ENCODE data around the gene TRAF7. TPM values are rescaled to one million over a fixed set of nuclear protein-coding genes. Genes with fewer than 3 reads are reported as not detected.

TRAF7 gene
- total and polyA plus RNA-seq, 2 of the 13 experiments (the other 11 are each of a cell fraction or from before 2014, with no cell fraction given) = 47.9 to 65.6 TPM

DNA sequence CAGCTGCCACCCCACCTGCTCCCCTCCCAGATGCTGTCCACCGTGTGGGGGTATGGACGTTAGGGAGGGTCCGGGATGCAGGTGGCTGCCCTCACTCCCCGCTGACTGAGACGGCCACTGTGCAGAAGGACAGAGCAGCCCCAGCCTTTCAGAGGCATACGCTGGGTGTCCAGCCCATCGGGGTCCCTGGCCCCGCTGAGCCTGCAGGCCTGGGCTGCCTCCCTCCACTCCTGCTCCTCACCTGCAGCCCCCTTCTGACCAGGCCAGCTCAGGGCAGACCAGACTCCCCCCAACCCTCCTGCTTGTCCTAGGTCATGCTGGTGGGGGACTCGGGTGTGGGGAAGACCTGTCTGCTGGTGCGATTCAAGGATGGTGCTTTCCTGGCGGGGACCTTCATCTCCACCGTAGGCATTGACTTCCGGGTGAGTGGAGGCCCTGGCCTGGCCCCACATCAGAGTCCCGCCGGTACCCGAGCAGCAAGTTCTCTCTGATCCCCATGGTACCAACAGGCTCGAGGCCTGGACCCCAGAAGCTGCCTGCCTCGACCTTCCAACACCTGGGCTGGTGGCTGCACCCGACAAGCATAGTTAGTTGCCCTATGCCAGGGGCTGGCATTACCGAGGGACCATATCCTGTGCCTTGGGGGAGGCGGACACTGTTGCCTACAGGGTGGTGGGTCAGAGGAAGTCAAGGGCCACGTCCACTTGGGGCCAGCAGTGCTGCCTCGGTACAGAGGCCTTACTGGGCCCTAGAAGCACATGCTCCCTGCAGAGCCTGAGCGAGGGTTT, 5.8 kb upstream of the TRAF7 start (continued):
- TF ChIP-seq DNMT3B (CRISPR knock-in tag; conservative IDR thresholded peaks at IDR 0.05) (no peak), ZNF790 (CRISPR knock-in tag; IDR thresholded peaks at IDR 0.05; ENCODE audit: borderline replicate concordance) (no peak), MATR3 (CRISPR knock-in tag; IDR thresholded peaks at IDR 0.05) (no peak), HNRNPL (IDR thresholded peaks at IDR 0.05; ENCODE audit: low read depth, low read length) (peak; percentile 72; the same call in 1 of the 2 replicates), ZNF205 (CRISPR knock-in tag; IDR thresholded peaks at IDR 0.05) (no peak), ZNF7 (CRISPR knock-in tag; IDR thresholded peaks at IDR 0.05) (no peak), TCF7L2 (IDR thresholded peaks at IDR 0.05; ENCODE audit: low read depth, low read length) (no peak), DR1 (CRISPR knock-in tag; IDR thresholded peaks at IDR 0.05) (no peak), ZNF891 (CRISPR knock-in tag; IDR thresholded peaks at IDR 0.05) (peak; percentile 64; the same call in 1 of the 2 replicates), KDM2A (CRISPR knock-in tag; IDR thresholded peaks at IDR 0.05; ENCODE audit: borderline replicate concordance, low read depth) (peak; percentile 91), CBX5 (CRISPR knock-in tag; IDR thresholded peaks at IDR 0.05; ENCODE audit: borderline replicate concordance) (no peak), ATRX (CRISPR knock-in tag; IDR thresholded peaks at IDR 0.05; ENCODE audit: borderline replicate concordance) (no peak), ZNF674 (CRISPR knock-in tag; IDR thresholded peaks at IDR 0.05; ENCODE audit: low read depth) (0 out of 2 replicates have a peak, but pooled peaks have one; percentile 19), ZNF788 (CRISPR knock-in tag; IDR thresholded peaks at IDR 0.05; ENCODE audit: borderline replicate concordance) (no peak; the same call in 1 of the 2 replicates), ISX (CRISPR knock-in tag; conservative IDR thresholded peaks at IDR 0.05) (no peak), KDM5A (IDR thresholded peaks at IDR 0.05; ENCODE audit: borderline replicate concordance, low read length) (no peak), ZNF101 (CRISPR knock-in tag; IDR thresholded peaks at IDR 0.05; ENCODE audit: borderline replicate concordance, low read depth) (no peak), ZNF766 (CRISPR knock-in tag; IDR thresholded peaks at IDR 0.05; ENCODE audit: borderline replicate concordance) (no peak)
- TF ChIP-seq, protein P1, sequence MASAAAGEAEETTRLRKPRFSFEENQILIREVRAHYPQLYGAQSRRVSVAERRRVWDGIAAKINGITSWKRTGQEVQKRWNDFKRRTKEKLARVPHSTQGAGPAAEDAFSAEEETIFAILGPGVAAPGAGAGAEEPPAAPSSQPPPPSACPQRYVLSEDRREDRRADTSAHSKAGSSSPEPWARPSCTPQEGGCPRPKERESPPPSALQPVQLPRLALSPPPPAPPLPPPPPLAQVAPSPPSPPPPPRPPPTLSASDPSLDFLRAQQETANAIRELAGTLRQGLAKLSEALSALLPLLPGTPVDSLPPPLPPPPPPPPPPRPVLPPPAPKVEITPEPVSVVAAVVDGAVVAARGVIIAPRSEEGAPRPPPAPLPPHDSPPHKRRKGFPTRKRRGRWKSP (CRISPR knock-in tag; IDR thresholded peaks at IDR 0.05) = no peak
- TF ChIP-seq, protein P2, sequence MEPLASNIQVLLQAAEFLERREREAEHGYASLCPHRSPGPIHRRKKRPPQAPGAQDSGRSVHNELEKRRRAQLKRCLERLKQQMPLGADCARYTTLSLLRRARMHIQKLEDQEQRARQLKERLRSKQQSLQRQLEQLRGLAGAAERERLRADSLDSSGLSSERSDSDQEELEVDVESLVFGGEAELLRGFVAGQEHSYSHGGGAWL (CRISPR knock-in tag; IDR thresholded peaks at IDR 0.05) = no peak
- TF ChIP-seq, protein P3, sequence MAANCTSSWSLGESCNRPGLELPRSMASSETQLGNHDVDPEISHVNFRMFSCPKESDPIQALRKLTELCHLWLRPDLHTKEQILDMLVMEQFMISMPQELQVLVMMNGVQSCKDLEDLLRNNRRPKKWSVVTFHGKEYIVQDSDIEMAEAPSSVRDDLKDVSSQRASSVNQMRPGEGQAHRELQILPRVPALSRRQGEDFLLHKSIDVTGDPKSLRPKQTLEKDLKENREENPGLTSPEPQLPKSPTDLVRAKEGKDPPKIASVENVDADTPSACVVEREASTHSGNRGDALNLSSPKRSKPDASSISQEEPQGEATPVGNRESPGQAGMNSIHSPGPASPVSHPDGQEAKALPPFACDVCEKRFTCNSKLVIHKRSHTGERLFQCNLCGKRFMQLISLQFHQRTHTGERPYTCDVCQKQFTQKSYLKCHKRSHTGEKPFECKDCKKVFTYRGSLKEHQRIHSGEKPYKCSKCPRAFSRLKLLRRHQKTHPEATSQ (CRISPR knock-in tag; IDR thresholded peaks at IDR 0.05; ENCODE audit: borderline replicate concordance) = no peak
- TF ChIP-seq, protein P4, sequence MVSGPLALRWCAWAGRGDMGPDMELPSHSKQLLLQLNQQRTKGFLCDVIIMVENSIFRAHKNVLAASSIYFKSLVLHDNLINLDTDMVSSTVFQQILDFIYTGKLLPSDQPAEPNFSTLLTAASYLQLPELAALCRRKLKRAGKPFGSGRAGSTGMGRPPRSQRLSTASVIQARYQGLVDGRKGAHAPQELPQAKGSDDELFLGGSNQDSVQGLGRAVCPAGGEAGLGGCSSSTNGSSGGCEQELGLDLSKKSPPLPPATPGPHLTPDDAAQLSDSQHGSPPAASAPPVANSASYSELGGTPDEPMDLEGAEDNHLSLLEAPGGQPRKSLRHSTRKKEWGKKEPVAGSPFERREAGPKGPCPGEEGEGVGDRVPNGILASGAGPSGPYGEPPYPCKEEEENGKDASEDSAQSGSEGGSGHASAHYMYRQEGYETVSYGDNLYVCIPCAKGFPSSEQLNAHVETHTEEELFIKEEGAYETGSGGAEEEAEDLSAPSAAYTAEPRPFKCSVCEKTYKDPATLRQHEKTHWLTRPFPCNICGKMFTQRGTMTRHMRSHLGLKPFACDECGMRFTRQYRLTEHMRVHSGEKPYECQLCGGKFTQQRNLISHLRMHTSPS (CRISPR knock-in tag; IDR thresholded peaks at IDR 0.05; ENCODE audit: low read depth) = peak; percentile 38
- TF ChIP-seq, protein P5, sequence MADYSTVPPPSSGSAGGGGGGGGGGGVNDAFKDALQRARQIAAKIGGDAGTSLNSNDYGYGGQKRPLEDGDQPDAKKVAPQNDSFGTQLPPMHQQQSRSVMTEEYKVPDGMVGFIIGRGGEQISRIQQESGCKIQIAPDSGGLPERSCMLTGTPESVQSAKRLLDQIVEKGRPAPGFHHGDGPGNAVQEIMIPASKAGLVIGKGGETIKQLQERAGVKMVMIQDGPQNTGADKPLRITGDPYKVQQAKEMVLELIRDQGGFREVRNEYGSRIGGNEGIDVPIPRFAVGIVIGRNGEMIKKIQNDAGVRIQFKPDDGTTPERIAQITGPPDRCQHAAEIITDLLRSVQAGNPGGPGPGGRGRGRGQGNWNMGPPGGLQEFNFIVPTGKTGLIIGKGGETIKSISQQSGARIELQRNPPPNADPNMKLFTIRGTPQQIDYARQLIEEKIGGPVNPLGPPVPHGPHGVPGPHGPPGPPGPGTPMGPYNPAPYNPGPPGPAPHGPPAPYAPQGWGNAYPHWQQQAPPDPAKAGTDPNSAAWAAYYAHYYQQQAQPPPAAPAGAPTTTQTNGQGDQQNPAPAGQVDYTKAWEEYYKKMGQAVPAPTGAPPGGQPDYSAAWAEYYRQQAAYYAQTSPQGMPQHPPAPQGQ (CRISPR knock-in tag; IDR thresholded peaks at IDR 0.05; ENCODE audit: borderline replicate concordance) = no peak
